ENCODE results near the gene FGF2.

GRCh38 chr4:122823476-122823875 is 3.2 kb upstream of the FGF2 start:
- TF ChIP-seq CTCF (IDR thresholded peaks at IDR 0.05) (no peak), POLR2A (IDR thresholded peaks at IDR 0.05) (no peak)

Data from testis (tissue), 2 donors.